ENCODE measurements around the gene CDK9. TPM values are rescaled to one million over a fixed set of nuclear protein-coding genes. Genes with fewer than 3 reads are reported as not detected.

CDK9 gene
- total RNA-seq, 2 experiments from 2014 or later: 80.0 to 136 TPM

DNA sequence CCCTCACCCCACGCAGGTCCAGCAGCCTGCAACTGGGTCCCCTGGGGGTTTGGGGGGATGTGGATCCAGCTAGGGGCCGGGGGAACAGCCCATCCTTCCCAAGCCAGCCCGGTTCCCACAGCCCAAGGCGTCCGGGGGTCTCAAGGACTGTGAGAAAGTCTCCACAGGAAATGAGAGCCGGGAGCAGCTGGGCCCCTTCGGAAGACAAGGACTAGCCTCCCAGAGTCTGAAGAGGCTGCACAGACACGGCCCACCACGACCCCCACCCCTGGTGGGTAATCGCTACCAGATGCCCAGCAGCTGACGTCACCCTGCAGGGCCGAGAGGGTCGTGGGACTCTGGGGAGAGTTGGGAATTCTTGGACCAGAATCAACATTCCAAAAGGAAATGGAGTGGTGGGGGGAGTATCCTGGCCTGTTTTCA is 17.9 kb upstream of the CDK9 start:
- H3K9me3 ChIP-seq (ENCODE audit: low read length): no peaks in the 10 kb centered on the region
- no peak overlapping the region for H3K4me3 ChIP-seq (ENCODE audit: low read depth, low read length, poor library complexity, severe bottlenecking)
- no peak for TF ChIP-seq EZH2phosphoT487 (IDR thresholded peaks at IDR 0.05; ENCODE audit: borderline replicate concordance, low read depth, low read length)
- TF ChIP-seq, protein P1, sequence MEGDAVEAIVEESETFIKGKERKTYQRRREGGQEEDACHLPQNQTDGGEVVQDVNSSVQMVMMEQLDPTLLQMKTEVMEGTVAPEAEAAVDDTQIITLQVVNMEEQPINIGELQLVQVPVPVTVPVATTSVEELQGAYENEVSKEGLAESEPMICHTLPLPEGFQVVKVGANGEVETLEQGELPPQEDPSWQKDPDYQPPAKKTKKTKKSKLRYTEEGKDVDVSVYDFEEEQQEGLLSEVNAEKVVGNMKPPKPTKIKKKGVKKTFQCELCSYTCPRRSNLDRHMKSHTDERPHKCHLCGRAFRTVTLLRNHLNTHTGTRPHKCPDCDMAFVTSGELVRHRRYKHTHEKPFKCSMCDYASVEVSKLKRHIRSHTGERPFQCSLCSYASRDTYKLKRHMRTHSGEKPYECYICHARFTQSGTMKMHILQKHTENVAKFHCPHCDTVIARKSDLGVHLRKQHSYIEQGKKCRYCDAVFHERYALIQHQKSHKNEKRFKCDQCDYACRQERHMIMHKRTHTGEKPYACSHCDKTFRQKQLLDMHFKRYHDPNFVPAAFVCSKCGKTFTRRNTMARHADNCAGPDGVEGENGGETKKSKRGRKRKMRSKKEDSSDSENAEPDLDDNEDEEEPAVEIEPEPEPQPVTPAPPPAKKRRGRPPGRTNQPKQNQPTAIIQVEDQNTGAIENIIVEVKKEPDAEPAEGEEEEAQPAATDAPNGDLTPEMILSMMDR (conservative IDR thresholded peaks at IDR 0.05; ENCODE audit: low read length): no peak
- intact Hi-C loops (cut with micrococcal nuclease; ENCODE audit: unreplicated experiment): no loop called here
- CTCF ChIA-PET (ENCODE audit: unreplicated experiment): no interaction called here
- no TSS peak for BruUV-seq (replicated peaks)
- POLR2A ChIA-PET: interaction anchor here (1.4 to 1.6 kb wide), 3 partner anchors 11 to 38 kb away, joined by 4 to 8 read pairs (median 4); partner anchors contain the start of genes SH2D3C and TOR2A
- H3K4me2 ChIP-seq (ENCODE audit: low read length): peak overlapping the region; percentile 31; the same call in 1 of the 2 replicates
- peaks cover 69% of the 10 kb centered on the region for H3K36me3 ChIP-seq (ENCODE audit: insufficient read depth, low read length)
- H3K79me2 ChIP-seq (ENCODE audit: insufficient read depth, low read depth, low read length): peaks cover 19% of the 10 kb centered on the region; the same call in 1 of the 2 replicates
- H3K4me1 ChIP-seq (ENCODE audit: insufficient read depth, low read length, poor library complexity, severe bottlenecking): peaks cover 44% of the 10 kb centered on the region
- DNase-seq (ENCODE audit: low spot score): no peak
- H4K20me1 ChIP-seq (ENCODE audit: insufficient read depth, low read length): 0 out of 2 replicates have a peak, but pooled peaks cover 6% of the 10 kb centered on the region
- peak overlapping the region; percentile 7 for H3K27ac ChIP-seq (ENCODE audit: low read depth, low read length, poor library complexity, severe bottlenecking)
- no peak overlapping the region for H2AFZ ChIP-seq (ENCODE audit: low read length)
- H3K9me2 ChIP-seq (ENCODE audit: insufficient read depth, low read length): no peaks in the 10 kb centered on the region

DNA sequence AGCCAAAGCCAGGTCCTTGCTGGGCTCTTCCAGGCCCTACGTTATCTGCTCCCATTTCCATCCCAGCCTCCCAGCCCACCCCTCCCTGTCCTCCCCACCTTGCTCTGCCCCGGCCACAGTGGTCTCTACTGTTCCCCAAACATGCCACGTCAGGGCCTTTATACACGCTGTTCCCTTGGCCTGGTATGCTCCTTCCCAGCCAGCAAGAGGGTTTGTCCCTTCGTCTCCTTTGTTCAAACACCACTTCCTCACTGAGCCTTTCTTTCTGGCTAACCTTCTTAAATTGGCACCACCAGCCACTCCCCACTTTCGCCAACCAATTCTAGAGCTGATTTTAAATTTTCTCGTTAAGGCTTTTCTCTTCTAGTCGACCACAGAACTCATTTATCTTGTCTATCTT is 17.1 kb upstream of the CDK9 start:
- Histone ChIP-seq H2AFZ (ENCODE audit: low read length) (no peak overlapping the region), H3K9me2 (ENCODE audit: insufficient read depth, low read length) (no peaks in the 10 kb centered on the region), H3K4me1 (ENCODE audit: insufficient read depth, low read length, poor library complexity, severe bottlenecking) (peaks cover 50% of the 10 kb centered on the region), H3K4me3 (ENCODE audit: low read depth, low read length, poor library complexity, severe bottlenecking) (no peak overlapping the region), H3K79me2 (ENCODE audit: insufficient read depth, low read depth, low read length) (peaks cover 19% of the 10 kb centered on the region; the same call in 1 of the 2 replicates), H3K9me3 (ENCODE audit: low read length) (no peaks in the 10 kb centered on the region), H4K20me1 (ENCODE audit: insufficient read depth, low read length) (0 out of 2 replicates have a peak, but pooled peaks cover 6% of the 10 kb centered on the region), H3K36me3 (ENCODE audit: insufficient read depth, low read length) (peaks cover 71% of the 10 kb centered on the region), H3K4me2 (ENCODE audit: low read length) (no peak overlapping the region), H3K27ac (ENCODE audit: low read depth, low read length, poor library complexity, severe bottlenecking) (no peak overlapping the region)
- POLR2A ChIA-PET: no interaction called here
- no peak for TF ChIP-seq EZH2phosphoT487 (IDR thresholded peaks at IDR 0.05; ENCODE audit: borderline replicate concordance, low read depth, low read length)
- TF ChIP-seq, protein P1 (conservative IDR thresholded peaks at IDR 0.05; ENCODE audit: low read length): no peak
- no peak for DNase-seq (ENCODE audit: low spot score)
- no TSS peak for BruUV-seq (replicated peaks)
- CTCF ChIA-PET (ENCODE audit: unreplicated experiment): no interaction called here
- intact Hi-C loops (cut with micrococcal nuclease; ENCODE audit: unreplicated experiment): no loop called here

DNA sequence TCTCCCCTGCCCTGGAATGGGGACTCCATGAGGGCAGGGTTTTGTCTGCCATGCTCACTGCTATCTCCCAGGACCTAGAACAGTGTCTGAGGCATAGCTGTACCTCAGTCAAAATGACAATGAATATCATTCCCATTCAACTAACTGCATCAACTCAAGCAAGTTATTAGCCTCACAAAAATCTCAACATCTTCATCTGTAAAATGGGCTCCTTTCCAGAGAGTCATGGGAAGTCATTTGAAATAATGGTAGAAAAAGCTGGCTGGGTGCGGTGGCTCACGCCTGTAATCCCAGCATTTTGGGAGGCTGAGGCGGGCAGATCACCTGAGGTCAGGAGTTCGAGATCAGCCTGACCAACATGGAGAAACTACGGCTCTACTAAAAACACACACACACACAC is 16.7 kb upstream of the CDK9 start:
- peaks cover 71% of the 10 kb centered on the region for H3K36me3 ChIP-seq (ENCODE audit: insufficient read depth, low read length)
- H3K4me3 ChIP-seq (ENCODE audit: low read depth, low read length, poor library complexity, severe bottlenecking): no peak overlapping the region
- H3K4me1 ChIP-seq (ENCODE audit: insufficient read depth, low read length, poor library complexity, severe bottlenecking): peaks cover 53% of the 10 kb centered on the region
- H3K9me2 ChIP-seq (ENCODE audit: insufficient read depth, low read length): no peaks in the 10 kb centered on the region
- TF ChIP-seq, protein P1 (conservative IDR thresholded peaks at IDR 0.05; ENCODE audit: low read length): no peak
- no peak for TF ChIP-seq EZH2phosphoT487 (IDR thresholded peaks at IDR 0.05; ENCODE audit: borderline replicate concordance, low read depth, low read length)
- CTCF ChIA-PET (ENCODE audit: unreplicated experiment): no interaction called here
- H4K20me1 ChIP-seq (ENCODE audit: insufficient read depth, low read length): 0 out of 2 replicates have a peak, but pooled peaks cover 6% of the 10 kb centered on the region
- peaks cover 19% of the 10 kb centered on the region; the same call in 1 of the 2 replicates for H3K79me2 ChIP-seq (ENCODE audit: insufficient read depth, low read depth, low read length)
- POLR2A ChIA-PET: interaction anchor here (1.1 kb wide), 1 partner anchor 17 kb away, joined by 3 read pairs; the partner anchor contains the start of gene CDK9
- BruUV-seq (replicated peaks): no TSS peak
- no peak overlapping the region for H3K27ac ChIP-seq (ENCODE audit: low read depth, low read length, poor library complexity, severe bottlenecking)
- no peak overlapping the region for H2AFZ ChIP-seq (ENCODE audit: low read length)
- intact Hi-C loops (cut with micrococcal nuclease; ENCODE audit: unreplicated experiment): no loop called here
- H3K9me3 ChIP-seq (ENCODE audit: low read length): no peaks in the 10 kb centered on the region
- no peak overlapping the region for H3K4me2 ChIP-seq (ENCODE audit: low read length)
- DNase-seq (ENCODE audit: low spot score): no peak
